H9 (cell line): ENCODE results near the gene SSR3. TPM values are rescaled to one million over a fixed set of nuclear protein-coding genes. Genes with fewer than 3 reads are reported as not detected.

Experiments
- DNase-seq: peaks from one replicate; pipeline ENCODE4 v3.0.0-alpha.2; 2017
- H2AFZ ChIP-seq: one replicate; pipeline ENCODE4 v1.6.1; 2013; ENCODE audit warnings: mild to moderate bottlenecking, low read length, control low read depth, moderate library complexity
- H2AK5ac ChIP-seq: 2 replicates; pipeline ENCODE4 v1.6.1; 2013; ENCODE audit warnings: low read length, control low read depth, mixed read lengths; ENCODE audit not compliant: insufficient read length
- H2BK120ac ChIP-seq: one replicate; pipeline ENCODE4 v1.6.1; 2013; ENCODE audit warnings: low read depth, mild to moderate bottlenecking, low read length, control low read depth, inconsistent platforms; ENCODE audit not compliant: poor library complexity, severe bottlenecking
- H2BK12ac ChIP-seq: 2 replicates; pipeline ENCODE4 v1.6.1; 2013; ENCODE audit warnings: low read length, control low read depth, mixed read lengths, low read depth; ENCODE audit not compliant: insufficient read length
- H2BK15ac ChIP-seq: 2 replicates; pipeline ENCODE4 v1.6.1; 2013; ENCODE audit warnings: low read depth, low read length, control low read depth
- H2BK20ac ChIP-seq: one replicate; pipeline ENCODE4 v1.6.1; 2013; ENCODE audit warnings: low read depth, mild to moderate bottlenecking, low read length, control low read depth, inconsistent platforms; ENCODE audit not compliant: poor library complexity, severe bottlenecking
- H2BK5ac ChIP-seq: 2 replicates; pipeline ENCODE4 v1.6.1; 2013; ENCODE audit warnings: low read length, control low read depth, mixed read lengths; ENCODE audit not compliant: insufficient read length
- H3K14ac ChIP-seq: 2 replicates; pipeline ENCODE4 v1.6.1; 2013; ENCODE audit warnings: low read length, control low read depth; ENCODE audit not compliant: insufficient read depth
- H3K18ac ChIP-seq: 2 replicates; pipeline ENCODE4 v1.6.1; 2013; ENCODE audit warnings: low read depth, mild to moderate bottlenecking, mixed read lengths, low read length, control low read depth; ENCODE audit not compliant: insufficient read length
- H3K23ac ChIP-seq: 2 replicates; pipeline ENCODE4 v1.6.1; 2013; ENCODE audit warnings: low read length, control low read depth, mixed read lengths, low read depth; ENCODE audit not compliant: insufficient read length
- H3K23me2 ChIP-seq: 2 replicates; pipeline ENCODE4 v1.6.1; 2013; ENCODE audit warnings: low read depth, mild to moderate bottlenecking, mixed read lengths, low read length, control low read depth; ENCODE audit not compliant: insufficient read length, poor library complexity, severe bottlenecking
- H3K27ac ChIP-seq: 2 replicates; pipeline ENCODE4 v1.5.1; 2013; ENCODE audit warnings: low read length, control low read depth, mixed read lengths, low read depth; ENCODE audit not compliant: insufficient read length
- H3K27me3 ChIP-seq: 2 replicates; pipeline ENCODE4 v1.6.1; 2013; ENCODE audit warnings: low read length, control low read depth, inconsistent platforms; ENCODE audit not compliant: insufficient read depth
- H3K4ac ChIP-seq: 2 replicates; pipeline ENCODE4 v1.6.1; 2013; ENCODE audit warnings: low read depth, mild to moderate bottlenecking, control low read depth, inconsistent platforms, low read length, moderate library complexity
- H3K4me1 ChIP-seq: 2 replicates; pipeline ENCODE4 v1.6.1; 2013; ENCODE audit warnings: low read length, control low read depth, inconsistent platforms; ENCODE audit not compliant: insufficient read depth
- H3K4me2 ChIP-seq: 2 replicates; pipeline ENCODE4 v1.6.1; 2013; ENCODE audit warnings: low read length, control low read depth, mixed read lengths; ENCODE audit not compliant: insufficient read length, insufficient read depth
- H3K56ac ChIP-seq: 2 replicates; pipeline ENCODE4 v1.6.1; 2013; ENCODE audit warnings: low read depth, mild to moderate bottlenecking, mixed read lengths, low read length, control low read depth; ENCODE audit not compliant: insufficient read length
- H3K79me1 ChIP-seq: 2 replicates; pipeline ENCODE4 v1.6.1; 2013; ENCODE audit warnings: low read depth, mild to moderate bottlenecking, moderate library complexity, low read length, control low read depth, inconsistent platforms; ENCODE audit not compliant: insufficient read depth, poor library complexity, severe bottlenecking
- H3K79me2 ChIP-seq: 2 replicates; pipeline ENCODE4 v1.6.1; 2013; ENCODE audit warnings: low read length, control low read depth, inconsistent platforms; ENCODE audit not compliant: insufficient read depth
- H3K9ac ChIP-seq: 2 replicates; pipeline ENCODE4 v1.6.1; 2013; ENCODE audit warnings: low read length, control low read depth, mixed read lengths; ENCODE audit not compliant: insufficient read length; ENCODE audit errors: extremely low read depth
- H3K9me3 ChIP-seq: one replicate; pipeline ENCODE4 v1.6.1; 2013; ENCODE audit warnings: low read depth, low read length, inconsistent platforms; ENCODE audit not compliant: control insufficient read depth
- H3T11ph ChIP-seq: one replicate; pipeline ENCODE4 v1.6.1; 2013; ENCODE audit warnings: mild to moderate bottlenecking, low read length, control low read depth, inconsistent platforms
- H4K20me1 ChIP-seq: one replicate; pipeline ENCODE4 v1.6.1; 2013; ENCODE audit not compliant: control insufficient read depth, insufficient read length, insufficient read depth
- H4K5ac ChIP-seq: 2 replicates; pipeline ENCODE4 v1.6.1; 2013; ENCODE audit warnings: low read depth, mild to moderate bottlenecking, mixed read lengths, low read length, control low read depth; ENCODE audit not compliant: insufficient read length
- H4K8ac ChIP-seq: replicated peaks from 2 replicates; pipeline ENCODE4 v1.6.1; 2013; ENCODE audit warnings: low read length, control low read depth, mixed read lengths, low read depth; ENCODE audit not compliant: insufficient read length
- H4K91ac ChIP-seq: 2 replicates; pipeline ENCODE4 v1.6.1; 2013; ENCODE audit warnings: low read depth, mild to moderate bottlenecking, moderate library complexity, mixed read lengths, low read length, control low read depth; ENCODE audit not compliant: insufficient read length
- H3K27ac Mint-ChIP-seq, 3 experiments: 2 replicates in 2 of 3; 3 replicates in 1 of 3; pipeline ENCODE4 v1.8.0; 2020 to 2021; ENCODE audit warnings: mixed read lengths in 3 of 3, mild to moderate bottlenecking in 1 of 3, moderate library complexity in 1 of 3
- H3K27me3 Mint-ChIP-seq: 2 replicates; pipeline ENCODE4 v1.8.0; 2021; ENCODE audit warnings: low read depth, mild to moderate bottlenecking, moderate library complexity, mixed read lengths
- H3K36me3 Mint-ChIP-seq, 3 experiments: 2 replicates in 2 of 3; 3 replicates in 1 of 3; pipeline ENCODE4 v1.8.0; 2020 to 2021; ENCODE audit warnings: low read depth in 3 of 3, mixed read lengths in 3 of 3; ENCODE audit not compliant: insufficient read depth in 1 of 3
- H3K4me1 Mint-ChIP-seq, 2 experiments: 2 replicates each; pipeline ENCODE4 v1.8.0; 2020; ENCODE audit warnings: mixed read lengths in 2 of 2
- H3K4me3 Mint-ChIP-seq, 2 experiments: 2 replicates in 1 of 2; 3 replicates in 1 of 2; pipeline ENCODE4 v1.8.0; 2020 to 2021; ENCODE audit warnings: mild to moderate bottlenecking in 2 of 2, mixed read lengths in 2 of 2, moderate library complexity in 1 of 2
- H3K9me3 Mint-ChIP-seq, 2 experiments: 2 replicates in 1 of 2; 3 replicates in 1 of 2; pipeline ENCODE4 v1.8.0; 2020; ENCODE audit warnings: mild to moderate bottlenecking in 2 of 2, mixed read lengths in 2 of 2, moderate library complexity in 1 of 2
- WGBS: extraction: QIAGEN DNeasy Blood & Tissue Kit; methylation state at CpG from one replicate; pipeline ENCODE4 v1.1.7; 2013; ENCODE audit warnings: missing lambda C conversion rate, low lambda C conversion rate, mixed read lengths; ENCODE audit not compliant: insufficient read length; ENCODE audit errors: extremely low coverage; 5-methylcytosine and 5-hydroxymethylcytosine counted together
- total RNA-seq: library from RNA; stranded (reverse); gene quantifications from 2 replicates; pipeline ENCODE4 v1.2.1, GENCODE V29; 2021
- TF ChIP-seq, protein P1 (sequence below): fragments of 200-600 bp; sonication (generic); conservative IDR thresholded peaks from 3 replicates; pipeline ENCODE4 v1.8.0; 2021; ENCODE audit warnings: antibody characterized with exemption, mild to moderate bottlenecking

SSR3 gene
- total RNA-seq, 1 experiment from 2014 or later = 177 TPM

DNA sequence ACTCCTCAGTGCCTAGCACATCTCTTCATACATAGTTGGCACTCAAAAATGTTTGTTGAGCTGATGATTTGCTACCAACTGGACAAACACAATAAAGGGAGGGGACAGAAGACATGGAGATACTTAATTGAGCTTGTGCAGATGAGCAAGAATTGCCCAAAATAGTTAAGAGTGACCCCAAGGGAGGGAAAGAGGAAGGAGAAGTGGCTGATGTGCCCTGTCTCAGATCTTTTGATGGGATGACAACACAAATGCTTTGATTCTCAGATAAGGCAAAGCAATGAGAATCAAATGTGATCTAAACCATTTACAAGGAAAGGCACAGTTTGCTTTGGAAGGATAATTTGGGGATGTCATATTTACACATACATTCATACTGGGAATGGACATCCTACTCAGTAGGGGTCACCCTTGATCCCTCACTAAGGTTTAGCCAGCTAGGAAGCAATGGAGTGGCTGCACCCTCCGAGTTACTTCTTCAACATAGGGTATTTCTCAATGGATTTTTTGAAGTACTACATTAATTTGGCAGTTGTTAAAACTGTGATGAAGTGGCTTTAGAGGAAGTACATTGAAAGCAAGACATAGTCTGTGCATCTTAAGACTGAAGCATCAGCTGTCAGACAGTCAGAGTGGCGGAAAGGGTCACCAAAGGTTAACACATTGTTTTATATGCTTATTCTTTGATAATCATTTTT, 21.9 kb upstream of the SSR3 start:
- no peak overlapping the region for H4K5ac ChIP-seq
- no peak overlapping the region for H3K27ac ChIP-seq
- no peaks in the 10 kb centered on the region for H3K9me3 Mint-ChIP-seq
- H2BK12ac ChIP-seq = no peak overlapping the region
- no peak overlapping the region for H2AK5ac ChIP-seq
- no peaks in the 10 kb centered on the region for H3K23me2 ChIP-seq
- H3K14ac ChIP-seq = no peak overlapping the region
- H3K79me2 ChIP-seq = no peaks in the 10 kb centered on the region
- H3K4me1 Mint-ChIP-seq = peaks cover 7 to 8% of the 10 kb centered on the region in 2 experiments
- H3K18ac ChIP-seq = no peak overlapping the region
- no peak for DNase-seq
- no peaks in the 10 kb centered on the region; the same call in 1 of the 2 replicates for H3K4me1 ChIP-seq
- H2BK20ac ChIP-seq = no peak overlapping the region
- H3K27ac Mint-ChIP-seq = no peak overlapping the region; a peak in 1 of 7 replicates
- H3K56ac ChIP-seq = no peak overlapping the region
- H3K4me2 ChIP-seq = no peak overlapping the region
- no peaks in the 10 kb centered on the region; the same call in 1 of the 2 replicates for H3K27me3 Mint-ChIP-seq
- H4K8ac ChIP-seq = no peak overlapping the region
- H3K36me3 Mint-ChIP-seq = no peaks in the 10 kb centered on the region
- no peaks in the 10 kb centered on the region for H3K9me3 ChIP-seq
- no peaks in the 10 kb centered on the region for H3K27me3 ChIP-seq
- WGBS = no CpG with 5 or more reads among the region's 2 CpGs
- no peak overlapping the region for H2BK15ac ChIP-seq
- no peak overlapping the region for H2AFZ ChIP-seq
- H3K79me1 ChIP-seq = no peaks in the 10 kb centered on the region
- no peak overlapping the region for H2BK5ac ChIP-seq
- H4K91ac ChIP-seq = no peak overlapping the region
- H2BK120ac ChIP-seq = no peak overlapping the region
- H3K23ac ChIP-seq = no peak overlapping the region
- TF ChIP-seq, protein P1, sequence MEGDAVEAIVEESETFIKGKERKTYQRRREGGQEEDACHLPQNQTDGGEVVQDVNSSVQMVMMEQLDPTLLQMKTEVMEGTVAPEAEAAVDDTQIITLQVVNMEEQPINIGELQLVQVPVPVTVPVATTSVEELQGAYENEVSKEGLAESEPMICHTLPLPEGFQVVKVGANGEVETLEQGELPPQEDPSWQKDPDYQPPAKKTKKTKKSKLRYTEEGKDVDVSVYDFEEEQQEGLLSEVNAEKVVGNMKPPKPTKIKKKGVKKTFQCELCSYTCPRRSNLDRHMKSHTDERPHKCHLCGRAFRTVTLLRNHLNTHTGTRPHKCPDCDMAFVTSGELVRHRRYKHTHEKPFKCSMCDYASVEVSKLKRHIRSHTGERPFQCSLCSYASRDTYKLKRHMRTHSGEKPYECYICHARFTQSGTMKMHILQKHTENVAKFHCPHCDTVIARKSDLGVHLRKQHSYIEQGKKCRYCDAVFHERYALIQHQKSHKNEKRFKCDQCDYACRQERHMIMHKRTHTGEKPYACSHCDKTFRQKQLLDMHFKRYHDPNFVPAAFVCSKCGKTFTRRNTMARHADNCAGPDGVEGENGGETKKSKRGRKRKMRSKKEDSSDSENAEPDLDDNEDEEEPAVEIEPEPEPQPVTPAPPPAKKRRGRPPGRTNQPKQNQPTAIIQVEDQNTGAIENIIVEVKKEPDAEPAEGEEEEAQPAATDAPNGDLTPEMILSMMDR = no peak
- H3K4ac ChIP-seq = no peak overlapping the region
- no peak overlapping the region for H3T11ph ChIP-seq
- H3K9ac ChIP-seq = no peak overlapping the region
- H3K4me3 Mint-ChIP-seq = no peak overlapping the region
- H4K20me1 ChIP-seq = no peaks in the 10 kb centered on the region
